B cell (primary cell): ENCODE results near the gene LARGE1.

Experiments
- CTCF ChIP-seq: fragments of 200-600 bp; IDR thresholded peaks from one replicate; pipeline ENCODE4 v1.8.0; 2022; ENCODE audit warnings: antibody characterized with exemption, mild to moderate bottlenecking
- EZH2 ChIP-seq: IDR thresholded peaks from 2 replicates; pipeline ENCODE4 v1.6.1; 2012; ENCODE audit warnings: borderline replicate concordance, low read depth, mild to moderate bottlenecking, moderate library complexity, low read length; ENCODE audit not compliant: insufficient read depth, poor library complexity, severe bottlenecking

DNA sequence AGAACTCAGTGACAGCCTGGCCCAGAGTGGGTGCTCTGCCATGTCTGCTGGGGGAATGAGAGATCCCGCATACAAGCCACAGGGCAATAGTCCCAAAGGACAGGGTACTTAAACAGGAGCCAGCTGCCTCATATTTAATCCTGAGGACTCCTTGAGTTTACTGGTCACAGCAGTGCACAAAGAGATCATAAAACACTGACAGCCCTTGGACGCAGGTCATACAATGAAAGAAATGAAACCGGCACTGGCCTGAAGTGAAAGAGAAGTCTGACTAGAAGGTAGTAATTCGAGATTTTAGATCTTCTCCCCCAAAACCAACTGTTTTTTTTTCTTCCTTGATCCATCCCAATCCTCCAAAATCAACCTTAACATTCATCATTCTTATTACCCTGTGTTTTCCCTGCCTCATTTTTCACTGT, 562.3 kb downstream of the LARGE1 start:
- TF ChIP-seq CTCF (no peak), EZH2 (no peak)
